ENCODE measurements around the gene MPST.

MPST gene

DNA sequence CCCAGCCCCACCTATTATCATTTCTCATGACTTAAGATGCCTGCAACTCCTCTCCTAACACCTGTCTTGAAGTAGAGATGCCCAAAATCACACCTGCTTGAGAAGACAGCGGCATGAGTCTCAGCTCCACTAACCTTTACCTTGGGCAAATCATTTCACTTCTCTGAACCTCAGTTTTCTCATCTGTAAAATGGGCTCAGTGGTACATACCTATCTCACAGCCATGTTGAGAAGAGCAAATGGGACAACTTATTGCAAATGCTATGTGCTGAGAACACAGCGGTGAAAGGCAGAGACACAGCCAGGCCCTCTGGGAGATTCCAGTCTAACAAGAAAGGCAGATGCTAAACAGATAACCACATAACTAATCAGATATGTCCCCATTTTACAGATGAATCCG lies 8.1 kb upstream of the MPST start:
- in situ Hi-C loops (cut with HindIII; ENCODE audit: low sequenced_read_pairs) = no loop called here

DNA sequence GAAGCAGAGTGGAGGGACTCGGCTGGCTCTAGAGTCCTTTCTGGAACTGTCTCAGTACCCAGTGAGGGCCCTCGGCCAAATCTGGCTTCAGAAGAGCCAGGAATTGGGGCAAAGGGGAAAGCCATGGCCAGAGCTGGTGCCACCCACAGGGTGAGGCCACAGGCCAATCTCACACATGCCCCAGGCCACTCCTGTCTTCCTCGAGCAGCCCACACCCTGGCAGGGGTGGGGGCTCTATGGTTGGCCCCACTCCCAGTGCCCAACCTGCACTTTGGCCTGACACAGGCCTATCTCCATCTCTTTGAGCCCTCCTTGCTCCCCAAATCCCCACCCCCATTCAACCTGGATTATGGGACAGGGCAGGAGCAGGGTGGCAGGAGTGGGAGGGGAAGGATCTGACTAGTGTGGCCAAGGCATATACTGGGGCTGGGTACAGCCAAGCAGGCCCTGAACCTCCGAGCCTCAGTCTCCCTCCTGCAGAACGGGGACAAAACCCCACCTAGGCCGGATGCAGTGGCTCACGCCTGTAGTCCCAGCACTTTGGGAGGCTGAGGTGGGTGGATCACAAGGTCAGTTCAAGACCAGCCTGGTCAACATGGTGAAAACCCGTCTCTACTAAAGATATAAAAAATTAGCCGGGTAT lies 7.2 kb upstream of the MPST start:
- TF ChIP-seq, protein P1, sequence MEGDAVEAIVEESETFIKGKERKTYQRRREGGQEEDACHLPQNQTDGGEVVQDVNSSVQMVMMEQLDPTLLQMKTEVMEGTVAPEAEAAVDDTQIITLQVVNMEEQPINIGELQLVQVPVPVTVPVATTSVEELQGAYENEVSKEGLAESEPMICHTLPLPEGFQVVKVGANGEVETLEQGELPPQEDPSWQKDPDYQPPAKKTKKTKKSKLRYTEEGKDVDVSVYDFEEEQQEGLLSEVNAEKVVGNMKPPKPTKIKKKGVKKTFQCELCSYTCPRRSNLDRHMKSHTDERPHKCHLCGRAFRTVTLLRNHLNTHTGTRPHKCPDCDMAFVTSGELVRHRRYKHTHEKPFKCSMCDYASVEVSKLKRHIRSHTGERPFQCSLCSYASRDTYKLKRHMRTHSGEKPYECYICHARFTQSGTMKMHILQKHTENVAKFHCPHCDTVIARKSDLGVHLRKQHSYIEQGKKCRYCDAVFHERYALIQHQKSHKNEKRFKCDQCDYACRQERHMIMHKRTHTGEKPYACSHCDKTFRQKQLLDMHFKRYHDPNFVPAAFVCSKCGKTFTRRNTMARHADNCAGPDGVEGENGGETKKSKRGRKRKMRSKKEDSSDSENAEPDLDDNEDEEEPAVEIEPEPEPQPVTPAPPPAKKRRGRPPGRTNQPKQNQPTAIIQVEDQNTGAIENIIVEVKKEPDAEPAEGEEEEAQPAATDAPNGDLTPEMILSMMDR (IDR thresholded peaks at IDR 0.05; ENCODE audit: low read depth, low read length, missing control alignments) = no peak
- DNase-seq (ENCODE audit: low read depth) = no peak
- in situ Hi-C loops (cut with HindIII; ENCODE audit: low sequenced_read_pairs) = no loop called here
- H3K4me3 ChIP-seq (ENCODE audit: low read depth, low read length) = no peak overlapping the region

More for the DNA sequence above, 8.1 kb upstream of the MPST start:
- no peak for DNase-seq (ENCODE audit: low read depth)
- H3K4me3 ChIP-seq (ENCODE audit: low read depth, low read length) = no peak overlapping the region
- TF ChIP-seq, protein P1 (IDR thresholded peaks at IDR 0.05; ENCODE audit: low read depth, low read length, missing control alignments) = no peak

DNA sequence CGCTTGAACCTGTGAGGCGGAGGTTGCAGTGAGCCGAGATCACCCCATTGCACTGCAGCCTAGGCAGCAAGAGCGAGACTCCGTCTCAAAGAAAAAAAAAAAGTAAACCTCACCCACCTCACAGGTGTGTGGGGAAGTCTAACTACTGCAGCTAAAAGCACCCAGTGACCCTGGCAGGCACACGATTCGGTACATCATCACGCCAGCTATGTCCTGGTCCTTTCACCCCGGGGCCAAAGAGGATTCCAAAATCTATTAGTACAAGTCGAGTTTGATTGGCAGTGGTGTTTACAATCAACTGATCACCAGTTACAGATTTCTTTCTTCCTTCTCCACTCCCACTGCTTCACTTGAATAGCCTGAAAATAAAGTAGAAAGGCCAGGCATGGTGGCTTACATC lies 6.6 kb upstream of the MPST start:
- DNase-seq (ENCODE audit: low read depth) = no peak
- TF ChIP-seq, protein P1 (IDR thresholded peaks at IDR 0.05; ENCODE audit: low read depth, low read length, missing control alignments) = no peak
- in situ Hi-C loops (cut with HindIII; ENCODE audit: low sequenced_read_pairs) = no loop called here
- H3K4me3 ChIP-seq (ENCODE audit: low read depth, low read length) = no peak overlapping the region

DNA sequence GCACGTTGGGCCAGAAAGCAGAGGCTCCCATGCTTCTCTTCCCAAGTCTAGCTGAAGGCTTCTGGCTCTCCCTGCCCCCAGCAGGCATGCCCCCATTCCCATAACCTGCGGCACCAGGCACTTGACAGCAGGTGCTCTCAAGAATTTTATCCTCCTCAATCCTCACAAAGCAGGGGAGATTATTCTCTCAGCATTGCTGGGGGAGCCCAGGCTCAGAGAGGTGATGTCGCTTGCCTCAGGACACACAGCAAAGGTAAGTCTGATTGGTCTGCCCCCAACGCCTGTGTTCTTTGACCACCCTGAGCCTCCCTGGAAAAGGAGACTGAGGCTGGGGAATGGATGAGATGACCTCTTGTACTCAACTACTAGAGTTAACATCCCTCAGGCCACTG lies 5.1 kb upstream of the MPST start:
- in situ Hi-C loops (cut with HindIII; ENCODE audit: low sequenced_read_pairs) = no loop called here
- H3K4me3 ChIP-seq (ENCODE audit: low read depth, low read length) = no peak overlapping the region
- TF ChIP-seq, protein P1 (IDR thresholded peaks at IDR 0.05; ENCODE audit: low read depth, low read length, missing control alignments) = no peak
- no peak for DNase-seq (ENCODE audit: low read depth)

DNA sequence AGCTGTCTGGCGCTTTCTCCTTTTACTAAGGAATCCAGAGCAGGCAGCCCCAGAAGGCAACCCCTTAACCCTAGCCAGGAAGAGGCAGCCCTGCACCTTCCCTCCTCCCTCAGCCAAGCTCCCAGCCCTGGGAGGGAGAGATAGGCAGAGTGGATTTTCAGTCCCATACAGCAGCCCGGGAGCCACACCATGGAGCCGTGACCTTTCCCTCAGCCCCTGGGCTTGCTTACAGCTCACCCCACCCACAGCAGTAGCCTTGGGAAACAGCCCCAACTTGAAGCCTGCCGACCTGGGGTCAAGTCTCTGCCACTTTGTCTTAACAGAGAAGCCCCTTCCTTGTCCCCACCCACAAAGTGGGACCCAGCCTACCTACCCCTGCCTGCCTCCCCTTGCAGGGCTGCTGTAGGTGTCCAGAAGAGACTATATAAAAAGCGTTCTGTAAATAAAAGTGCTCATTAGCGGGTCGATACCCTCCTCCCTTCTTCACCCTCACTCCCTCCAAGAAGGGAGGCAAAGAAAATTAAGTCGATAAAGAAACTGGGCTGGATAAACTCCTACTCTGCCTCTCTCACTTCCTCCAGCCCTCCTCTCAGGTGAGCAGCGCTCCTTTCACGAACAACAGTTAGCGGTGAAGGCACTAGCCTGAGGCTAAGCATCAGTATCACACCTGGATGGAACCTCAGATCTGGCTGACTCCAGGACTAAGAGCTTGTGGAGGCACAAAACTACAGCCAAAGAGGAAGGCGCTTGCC lies 4.5 kb upstream of the MPST start:
- TF ChIP-seq, protein P1 (IDR thresholded peaks at IDR 0.05; ENCODE audit: low read depth, low read length, missing control alignments) = no peak
- no peak for DNase-seq (ENCODE audit: low read depth)
- no peak overlapping the region for H3K4me3 ChIP-seq (ENCODE audit: low read depth, low read length)
- in situ Hi-C loops (cut with HindIII; ENCODE audit: low sequenced_read_pairs) = no loop called here

DNA sequence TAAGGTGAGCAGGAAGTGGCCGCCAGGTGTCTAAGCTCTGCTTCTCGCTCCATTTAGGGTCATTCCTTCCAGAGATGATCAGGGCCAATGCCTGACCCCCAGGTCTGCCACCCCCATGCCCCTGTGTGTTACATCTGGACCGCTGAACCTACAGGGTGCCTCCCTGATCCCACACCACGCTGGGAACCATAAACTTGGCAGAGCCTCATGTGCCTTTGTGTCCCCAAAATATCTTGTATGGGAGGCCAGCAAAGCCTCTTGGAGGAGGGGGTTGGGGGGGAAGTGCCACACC lies 4.0 kb upstream of the MPST start:
- TF ChIP-seq, protein P1 (IDR thresholded peaks at IDR 0.05; ENCODE audit: low read depth, low read length, missing control alignments) = no peak
- H3K4me3 ChIP-seq (ENCODE audit: low read depth, low read length) = no peak overlapping the region
- no peak for DNase-seq (ENCODE audit: low read depth)
- in situ Hi-C loops (cut with HindIII; ENCODE audit: low sequenced_read_pairs) = no loop called here
